Adrenal gland (tissue), 12 donors: ENCODE data around the gene ANXA6. TPM values are rescaled to one million over a fixed set of nuclear protein-coding genes. Genes with fewer than 3 reads are reported as not detected.

Source experiments
- DNase-seq, 7 donors: peaks; one replicate each; pipeline ENCODE4 v3.0.0-alpha.2; 2019 to 2020
- H3K27ac ChIP-seq, 5 donors: fragments of 200-600 bp; sonication (generic) in 4 of 5; 1 replicate in 3 of 5; 2 replicates in 2 of 5; pipeline versions ENCODE4 v1.5.1 to v1.8.0; 2016 to 2020; ENCODE audit warnings: mild to moderate bottlenecking in 1 of 5
- H3K27me3 ChIP-seq: fragments of 200-600 bp; 2 replicates; pipeline ENCODE4 v1.8.0; 2021
- H3K36me3 ChIP-seq, 2 donors: fragments of 200-600 bp; replicated peaks in 1 of 2; 1 replicate in 1 of 2; 2 replicates in 1 of 2; pipeline versions ENCODE4 v1.5.1 to v1.8.0; 2018 to 2022
- H3K4me1 ChIP-seq, 2 donors: fragments of 200-600 bp; replicated peaks in 1 of 2; 1 replicate in 1 of 2; 2 replicates in 1 of 2; pipeline versions ENCODE4 v1.5.1 to v1.8.0; 2018 to 2021
- H3K4me3 ChIP-seq, 4 donors: fragments of 200-600 bp; sonication (generic) in 3 of 4; one replicate each; pipeline ENCODE4 v1.5.1; 2016 to 2018
- H3K9me3 ChIP-seq, 3 donors: fragments of 200-600 bp; sonication (generic) in 1 of 3; replicated peaks in 1 of 3; 1 replicate in 2 of 3; 2 replicates in 1 of 3; pipeline versions ENCODE4 v1.5.1 to v1.8.0; 2016 to 2021
- CTCF ChIP-seq, 6 experiments: fragments of 450-650 bp in 4 of 6; fragments of 200-600 bp in 2 of 6; sonication (generic) in 1 of 6; IDR thresholded peaks; 1 replicate in 5 of 6; 2 replicates in 1 of 6; pipeline versions ENCODE4 v1.5.1 to v1.8.0; 2016 to 2021; ENCODE audit warnings: antibody characterized with exemption in 6 of 6, mild to moderate bottlenecking in 2 of 6, moderate library complexity in 1 of 6
- POLR2A ChIP-seq, 2 donors: fragments of 450-650 bp; IDR thresholded peaks; one replicate each; pipeline ENCODE4 v1.6.1; 2017; ENCODE audit warnings: antibody characterized with exemption in 2 of 2, mild to moderate bottlenecking in 2 of 2, moderate library complexity in 1 of 2
- WGBS, 4 donors: extraction: QIAGEN DNeasy Blood & Tissue Kit in 2 of 4; methylation state at CpG; one replicate each; pipeline versions ENCODE4 v1.1.5 to v1.1.7; 2013 to 2017; 5-methylcytosine and 5-hydroxymethylcytosine counted together
- intact Hi-C, 2 donors: fragments of 100-400 bp; cut with DNase I; formaldehyde crosslinking; loops; one replicate each; pipeline versions ENCODE4 v1.14.1 to v1.15.0; 2022 to 2023
- polyA plus RNA-seq, 3 donors: library from polyadenylated mRNA; stranded (reverse); fragments of 200-250 nt in 2 of 3; fragments of 350-450 nt in 1 of 3; fragmentation: Illumina TruSeq in 1 of 3; extraction: RNeasy Lipid Tissue Mini Kit (QIAGEN cat#74804) in 1 of 3; gene quantifications; one replicate each; pipeline ENCODE4 v1.2.3, GENCODE V29; 2013 to 2014
- total RNA-seq, 9 donors: library from RNA; depleted of rRNA in 4 of 9; stranded (reverse); fragments of >200 nt in 4 of 9; fragments of 120-200 nt in 1 of 9; fragmentation: NEBNext Ultra II Directional in 1 of 9; extraction: Animal tissue kit (Norgen Biotek cat#: 25700) in 1 of 9; gene quantifications; one replicate each; pipeline versions ENCODE4 v1.1.0 to v1.2.4, GENCODE V29; 2013 to 2023
- donor health status: healthy with polysubstance abuse.
- donor health status: Bipolar disorder and iron deficiency.
- donor health status: DM: yes; HTN: yes; CAD: no.
- donor health status: DM: no; HTN: no; CAD: no.
- donor health status: DM: no; HTN: no; CAD: no.
- donor health status: DM: yes; HTN: yes; CAD: no.

Gene ANXA6
- total and polyA plus RNA-seq, 12 donors: 115 to 382 (median 212) TPM

GRCh38 chr5:151106043-151106442, 51.5 kb downstream of the ANXA6 start:
- no peaks in the 10 kb centered on the region for H3K27me3 ChIP-seq
- peaks cover 11 to 17% of the 10 kb centered on the region in 2 donors for H3K4me1 ChIP-seq
- TF ChIP-seq CTCF (IDR thresholded peaks at IDR 0.05) (no peak), POLR2A (IDR thresholded peaks at IDR 0.05) (no peak)
- DNase-seq: no peak
- WGBS, 4 donors: 89 to 94% (median 92%) methylated on average over 4 to 5 of the region's 5 CpGs
- no peaks in the 10 kb centered on the region for H3K9me3 ChIP-seq
- no peak overlapping the region for H3K4me3 ChIP-seq
- peaks cover 0 to 91% of the 10 kb centered on the region in 2 donors for H3K36me3 ChIP-seq
- intact Hi-C loops: no loop called here
- peak overlapping the region in 1 of 5 donors; percentile 10 for H3K27ac ChIP-seq

DNA sequence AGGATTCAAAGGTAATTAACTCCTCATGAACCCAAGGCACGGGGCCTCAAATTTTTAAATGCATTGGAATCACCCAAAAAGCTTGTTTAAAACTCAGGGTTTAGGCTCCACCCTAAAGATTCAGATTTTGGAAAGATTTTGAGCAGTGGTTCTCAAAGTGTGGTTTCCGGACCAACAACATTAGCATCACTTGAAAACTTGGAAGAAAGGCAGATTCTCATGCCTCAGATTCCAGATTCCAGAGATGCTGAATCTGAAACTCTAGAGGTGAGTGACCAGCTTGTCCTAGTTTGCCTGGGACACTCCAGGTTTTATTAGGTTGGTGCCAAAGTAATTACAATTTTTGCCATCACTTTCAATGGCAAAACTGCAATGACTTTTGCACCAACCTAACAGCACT, 52.0 kb downstream of the ANXA6 start:
- no peak for DNase-seq
- Histone ChIP-seq H3K4me1 (peaks cover 16 to 22% of the 10 kb centered on the region in 2 donors), H3K27me3 (no peaks in the 10 kb centered on the region), H3K36me3 (peaks cover 0 to 87% of the 10 kb centered on the region in 2 donors), H3K4me3 (no peak overlapping the region), H3K9me3 (no peaks in the 10 kb centered on the region), H3K27ac (peak overlapping the region in 1 of 5 donors; percentile 77)
- 91 to 97% (median 93%) methylated on average over 2 of the region's 2 CpGs for WGBS, 4 donors
- TF ChIP-seq POLR2A (IDR thresholded peaks at IDR 0.05): no peak
- no peak for TF ChIP-seq CTCF (IDR thresholded peaks at IDR 0.05)
- intact Hi-C loops: no loop called here

DNA sequence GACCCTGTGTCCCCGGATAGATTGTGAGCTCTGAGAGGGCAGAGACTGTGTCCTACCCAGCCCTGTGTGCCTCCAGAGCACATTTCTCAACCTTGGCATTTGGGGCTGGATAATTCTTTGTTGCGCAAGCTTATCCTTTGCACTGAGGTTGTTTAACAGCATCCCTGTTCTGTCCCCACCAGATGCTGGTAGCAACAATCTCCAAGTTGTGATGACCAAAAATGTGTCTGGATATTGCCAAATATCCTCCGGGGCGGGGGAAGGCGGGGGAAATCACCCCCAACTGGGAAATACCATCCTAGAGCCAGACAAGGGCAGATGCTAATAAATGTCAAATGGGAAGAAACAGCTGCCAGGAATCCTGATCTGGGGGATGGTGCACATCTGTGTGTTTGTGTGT, 52.8 kb downstream of the ANXA6 start:
- Histone ChIP-seq H3K4me1 (peaks cover 22 to 29% of the 10 kb centered on the region in 2 donors), H3K9me3 (no peaks in the 10 kb centered on the region), H3K4me3 (no peak overlapping the region), H3K27me3 (no peaks in the 10 kb centered on the region), H3K36me3 (peaks cover 0 to 79% of the 10 kb centered on the region in 2 donors), H3K27ac (peak overlapping the region in 2 of 5 donors; percentile 36 to 77)
- no peak for TF ChIP-seq POLR2A (IDR thresholded peaks at IDR 0.05)
- TF ChIP-seq CTCF (IDR thresholded peaks at IDR 0.05): no peak
- DNase-seq: peak in 2 of 7 donors; percentile 20 to 63
- WGBS, 4 donors: 38 to 56% (median 52%) methylated on average over 5 of the region's 5 CpGs
- intact Hi-C loops: no loop called here

- peaks cover 0 to 49% of the 10 kb centered on the region in 2 donors for H3K36me3 ChIP-seq
- WGBS, 4 donors: 85 to 97% (median 94%) methylated on average over 3 to 4 of the region's 4 CpGs
Measured at GRCh38 chr5:151101746-151102145, 55.8 kb downstream of the ANXA6 start.

More at GRCh38 chr5:151101746-151102145, 55.8 kb downstream of the ANXA6 start:
- Histone ChIP-seq H3K9me3 (no peaks in the 10 kb centered on the region), H3K4me3 (no peak overlapping the region), H3K27me3 (no peaks in the 10 kb centered on the region), H3K27ac (peak overlapping the region in 2 of 5 donors; percentile 38 to 61), H3K4me1 (peaks cover 17 to 24% of the 10 kb centered on the region in 2 donors)
- intact Hi-C loops: no loop called here
- DNase-seq: no peak
- TF ChIP-seq POLR2A (IDR thresholded peaks at IDR 0.05) (no peak), CTCF (IDR thresholded peaks at IDR 0.05) (no peak)
